Esophagus muscularis mucosa (tissue), 3 donors: ENCODE results near the gene RALY.

Source experiments
- POLR2A ChIP-seq: fragments of 450-650 bp; IDR thresholded peaks from one replicate; pipeline ENCODE4 v1.6.1; 2017; ENCODE audit warnings: antibody characterized with exemption, moderate library complexity, mild to moderate bottlenecking, low read depth
- TF ChIP-seq, protein P1 (sequence below), 3 experiments: fragments of 200-600 bp in 2 of 3; fragments of 450-650 bp in 1 of 3; sonication (generic) in 2 of 3; IDR thresholded peaks; one replicate each; pipeline ENCODE4 v1.5.1; 2017 to 2019; ENCODE audit warnings: antibody characterized with exemption in 3 of 3, mild to moderate bottlenecking in 2 of 3, moderate library complexity in 1 of 3

DNA sequence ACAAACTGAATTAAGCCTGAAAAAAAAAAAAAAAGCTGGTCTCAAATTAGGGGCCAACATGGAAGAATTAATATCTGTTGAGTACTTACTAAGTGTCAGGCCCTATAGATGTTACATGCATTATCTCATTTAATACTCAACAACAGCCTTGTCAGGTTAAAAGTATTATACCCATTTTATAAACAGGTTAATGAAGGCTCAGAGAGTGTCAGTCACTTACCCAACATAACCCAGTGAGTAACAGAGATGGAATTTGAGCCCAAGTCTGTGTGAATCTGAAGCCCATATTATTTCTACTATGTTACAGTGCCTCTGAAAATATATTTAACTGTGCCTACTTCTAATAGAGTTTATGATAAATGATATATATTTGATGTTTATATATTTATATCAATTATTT lies 129.6 kb downstream of the RALY start:
- TF ChIP-seq, protein P1, sequence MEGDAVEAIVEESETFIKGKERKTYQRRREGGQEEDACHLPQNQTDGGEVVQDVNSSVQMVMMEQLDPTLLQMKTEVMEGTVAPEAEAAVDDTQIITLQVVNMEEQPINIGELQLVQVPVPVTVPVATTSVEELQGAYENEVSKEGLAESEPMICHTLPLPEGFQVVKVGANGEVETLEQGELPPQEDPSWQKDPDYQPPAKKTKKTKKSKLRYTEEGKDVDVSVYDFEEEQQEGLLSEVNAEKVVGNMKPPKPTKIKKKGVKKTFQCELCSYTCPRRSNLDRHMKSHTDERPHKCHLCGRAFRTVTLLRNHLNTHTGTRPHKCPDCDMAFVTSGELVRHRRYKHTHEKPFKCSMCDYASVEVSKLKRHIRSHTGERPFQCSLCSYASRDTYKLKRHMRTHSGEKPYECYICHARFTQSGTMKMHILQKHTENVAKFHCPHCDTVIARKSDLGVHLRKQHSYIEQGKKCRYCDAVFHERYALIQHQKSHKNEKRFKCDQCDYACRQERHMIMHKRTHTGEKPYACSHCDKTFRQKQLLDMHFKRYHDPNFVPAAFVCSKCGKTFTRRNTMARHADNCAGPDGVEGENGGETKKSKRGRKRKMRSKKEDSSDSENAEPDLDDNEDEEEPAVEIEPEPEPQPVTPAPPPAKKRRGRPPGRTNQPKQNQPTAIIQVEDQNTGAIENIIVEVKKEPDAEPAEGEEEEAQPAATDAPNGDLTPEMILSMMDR (IDR thresholded peaks at IDR 0.05), result no peak
- no peak for TF ChIP-seq POLR2A
